Suprapubic skin (tissue), 3 donors: Measurements from ENCODE around the gene RIMBP2.

ENCODE experiments used
- CTCF ChIP-seq, 2 donors: fragments of 200-600 bp in 1 of 2; fragments of 450-650 bp in 1 of 2; sonication (generic) in 1 of 2; IDR thresholded peaks; one replicate each; pipeline ENCODE4 v1.5.1; 2016 to 2019; ENCODE audit warnings: antibody characterized with exemption in 2 of 2, mild to moderate bottlenecking in 1 of 2, moderate library complexity in 1 of 2
- POLR2A ChIP-seq, 2 donors: fragments of 450-650 bp; IDR thresholded peaks; one replicate each; pipeline ENCODE4 v1.6.1; 2017; ENCODE audit warnings: antibody characterized with exemption in 2 of 2, mild to moderate bottlenecking in 2 of 2, moderate library complexity in 2 of 2

DNA sequence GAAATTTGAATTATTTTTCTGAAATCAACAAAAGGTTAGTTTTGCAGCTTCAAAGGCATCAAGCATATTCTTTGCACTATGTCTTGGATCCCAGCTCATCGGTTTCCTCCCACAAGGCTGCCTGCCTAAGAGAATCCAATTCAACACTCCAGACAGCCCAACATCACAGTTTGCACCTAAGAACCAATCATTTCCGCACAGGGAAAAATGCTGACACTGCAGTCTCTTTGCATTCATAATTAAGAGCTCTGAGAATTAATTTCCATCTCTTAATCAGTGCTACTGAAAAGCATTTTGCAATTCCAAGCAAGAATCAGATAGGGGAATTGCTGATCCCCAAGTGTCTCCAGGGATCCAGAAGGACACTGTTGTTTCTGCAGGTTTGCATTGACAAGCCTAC lies 202.5 kb downstream of the RIMBP2 start:
- no peak for TF ChIP-seq POLR2A (IDR thresholded peaks at IDR 0.05)
- no peak for TF ChIP-seq CTCF (IDR thresholded peaks at IDR 0.05)
